GM23338 (cell line): Measurements from ENCODE around the gene RGL2. TPM values are rescaled to one million over a fixed set of nuclear protein-coding genes. Genes with fewer than 3 reads are reported as not detected.

Experiments
- ATAC-seq: fragments of 200-7000 bp; cut with Tn5 transposase; 3 replicates; pipeline ENCODE4 v1.9.1; 2020
- DNase-seq: peaks from one replicate; pipeline ENCODE4 v3.0.0-alpha.2; 2015; ENCODE audit warnings: low spot score
- H2AFZ ChIP-seq: fragments of 200-600 bp; sonication (generic); 2 replicates; pipeline ENCODE4 v1.8.0; 2016; ENCODE audit warnings: antibody characterized with exemption, mild to moderate bottlenecking, moderate library complexity
- H3F3A ChIP-seq: fragments of 200-600 bp; sonication (generic); replicated peaks from 2 replicates; pipeline ENCODE4 v1.8.0; 2017; ENCODE audit warnings: antibody characterized with exemption, mixed run types, low read depth
- H3K27ac ChIP-seq: fragments of 200-600 bp; sonication (generic); 2 replicates; pipeline ENCODE4 v1.6.1; 2016; ENCODE audit warnings: low read depth
- H3K27me3 ChIP-seq: fragments of 200-600 bp; sonication (generic); 2 replicates; pipeline ENCODE4 v1.8.0; 2016; ENCODE audit warnings: mild to moderate bottlenecking, mixed run types, moderate library complexity; ENCODE audit not compliant: insufficient read depth
- H3K36me3 ChIP-seq: fragments of 200-600 bp; sonication (generic); 2 replicates; pipeline ENCODE4 v1.8.0; 2016; ENCODE audit warnings: mild to moderate bottlenecking; ENCODE audit not compliant: insufficient read depth
- H3K4me1 ChIP-seq: fragments of 200-600 bp; sonication (generic); 2 replicates; pipeline ENCODE4 v1.8.0; 2016; ENCODE audit warnings: mild to moderate bottlenecking, moderate library complexity; ENCODE audit not compliant: insufficient read depth
- H3K4me2 ChIP-seq: fragments of 200-600 bp; sonication (generic); 2 replicates; pipeline ENCODE4 v1.7.1; 2017; ENCODE audit warnings: mixed run types
- H3K4me3 ChIP-seq: fragments of 200-600 bp; sonication (generic); 2 replicates; pipeline ENCODE4 v1.6.1; 2016; ENCODE audit warnings: mixed run types
- H3K79me2 ChIP-seq: fragments of 200-600 bp; sonication (generic); replicated peaks from 2 replicates; pipeline ENCODE4 v1.8.0; 2017; ENCODE audit warnings: mild to moderate bottlenecking; ENCODE audit not compliant: insufficient read depth
- H3K9me2 ChIP-seq: fragments of 200-600 bp; sonication (generic); 2 replicates; pipeline ENCODE4 v1.8.0; 2017; ENCODE audit not compliant: insufficient read depth
- H4K20me1 ChIP-seq: fragments of 200-600 bp; sonication (generic); replicated peaks from 2 replicates; pipeline ENCODE4 v1.8.0; 2017; ENCODE audit warnings: mild to moderate bottlenecking; ENCODE audit not compliant: insufficient read depth
- H3K27ac Mint-ChIP-seq: 2 replicates; pipeline ENCODE4 v1.8.0; 2020; ENCODE audit warnings: inconsistent platforms, mild to moderate bottlenecking, moderate library complexity, mixed read lengths
- H3K27me3 Mint-ChIP-seq: 3 replicates; pipeline ENCODE4 v1.8.0; 2022; ENCODE audit warnings: low read depth, mild to moderate bottlenecking, moderate library complexity, mixed read lengths, inconsistent platforms; ENCODE audit not compliant: insufficient read depth, poor library complexity
- H3K36me3 Mint-ChIP-seq: 3 replicates; pipeline ENCODE4 v1.8.0; 2021; ENCODE audit warnings: low read depth, mild to moderate bottlenecking, inconsistent platforms, moderate library complexity, mixed read lengths
- H3K4me1 Mint-ChIP-seq: 3 replicates; pipeline ENCODE4 v1.8.0; 2020; ENCODE audit warnings: mild to moderate bottlenecking, inconsistent platforms, mixed read lengths
- H3K4me3 Mint-ChIP-seq: 3 replicates; pipeline ENCODE4 v1.8.0; 2021; ENCODE audit warnings: moderate library complexity, mild to moderate bottlenecking, inconsistent platforms, mixed read lengths
- H3K9me3 Mint-ChIP-seq: 3 replicates; pipeline ENCODE4 v1.8.0; 2020; ENCODE audit warnings: moderate library complexity, mild to moderate bottlenecking, inconsistent platforms, mixed read lengths
- CREB1 ChIP-seq: fragments of 250-450 bp; sonication (Bioruptor Pico); IDR thresholded peaks from 2 replicates; pipeline ENCODE4 v1.5.0; 2020; ENCODE audit warnings: low read depth, mild to moderate bottlenecking, moderate library complexity
- JUNB ChIP-seq: IDR thresholded peaks from one replicate; pipeline ENCODE4 v1.6.1; 2016; ENCODE audit warnings: antibody characterized with exemption; ENCODE audit not compliant: unreplicated experiment
- NANOG ChIP-seq: IDR thresholded peaks from 2 replicates; pipeline ENCODE4 v1.6.1; 2016; ENCODE audit warnings: antibody characterized with exemption, borderline replicate concordance
- ZNF114 ChIP-seq: fragments of 250-450 bp; sonication (Bioruptor Pico); IDR thresholded peaks from 2 replicates; pipeline ENCODE4 v1.5.0; 2020; ENCODE audit warnings: mild to moderate bottlenecking, moderate library complexity
- polyA plus RNA-seq: library from polyadenylated mRNA; unstranded; fragments of >200 nt; fragmentation: Nextera tagmentation; extraction: Ambion mirVana; gene quantifications from 2 replicates; pipeline ENCODE4 v1.2.1, GENCODE V29; 2016
- total RNA-seq: library from RNA; depleted of rRNA; stranded (reverse); fragments of >200 nt; shearing (Covaris generic); gene quantifications from 2 replicates; pipeline ENCODE4 v1.2.3, GENCODE V29; 2014
- TF ChIP-seq, protein P1 (sequence below): fragments of 250-450 bp; sonication (Bioruptor Pico); IDR thresholded peaks from 2 replicates; pipeline ENCODE4 v1.5.0; 2020; ENCODE audit warnings: mild to moderate bottlenecking, moderate library complexity
- TF ChIP-seq, protein P2 (sequence below), 2 experiments: fragments of 200-600 bp in 1 of 2; sonication (generic) in 1 of 2; conservative IDR thresholded peaks; 2 replicates each; pipeline versions ENCODE4 v1.5.1 to v1.6.1; 2016 to 2017; ENCODE audit warnings: antibody characterized with exemption in 2 of 2, low read depth in 2 of 2, mild to moderate bottlenecking in 2 of 2, moderate library complexity in 1 of 2
- TF ChIP-seq, protein P3 (sequence below): IDR thresholded peaks from 2 replicates; pipeline ENCODE4 v1.6.1; 2016; ENCODE audit warnings: antibody characterized with exemption

The RGL2 gene
- total and polyA plus RNA-seq, 2 experiments from 2014 or later: 28.0 to 52.2 TPM

DNA sequence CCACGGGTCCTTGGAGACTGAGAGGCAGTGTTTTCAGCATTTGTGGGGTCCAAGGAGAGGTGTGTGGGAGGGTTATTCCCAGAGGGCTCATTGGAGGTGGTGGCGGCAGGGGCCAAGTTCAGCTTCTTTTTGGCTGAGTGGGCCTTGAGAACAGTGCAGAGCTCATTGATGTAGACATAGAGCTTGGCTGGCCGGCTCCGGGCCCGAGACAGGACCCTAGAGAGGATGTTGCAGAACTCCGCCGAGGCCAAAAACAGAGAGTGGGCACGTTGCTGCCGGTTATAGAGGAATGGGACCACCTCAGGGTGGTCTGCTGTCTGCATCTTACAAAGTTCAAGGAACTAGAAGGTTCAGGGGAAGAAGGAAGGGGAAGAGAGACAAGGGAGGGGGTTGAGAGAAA is 22.5 kb upstream of the RGL2 start (continued):
- TF ChIP-seq, protein P1, sequence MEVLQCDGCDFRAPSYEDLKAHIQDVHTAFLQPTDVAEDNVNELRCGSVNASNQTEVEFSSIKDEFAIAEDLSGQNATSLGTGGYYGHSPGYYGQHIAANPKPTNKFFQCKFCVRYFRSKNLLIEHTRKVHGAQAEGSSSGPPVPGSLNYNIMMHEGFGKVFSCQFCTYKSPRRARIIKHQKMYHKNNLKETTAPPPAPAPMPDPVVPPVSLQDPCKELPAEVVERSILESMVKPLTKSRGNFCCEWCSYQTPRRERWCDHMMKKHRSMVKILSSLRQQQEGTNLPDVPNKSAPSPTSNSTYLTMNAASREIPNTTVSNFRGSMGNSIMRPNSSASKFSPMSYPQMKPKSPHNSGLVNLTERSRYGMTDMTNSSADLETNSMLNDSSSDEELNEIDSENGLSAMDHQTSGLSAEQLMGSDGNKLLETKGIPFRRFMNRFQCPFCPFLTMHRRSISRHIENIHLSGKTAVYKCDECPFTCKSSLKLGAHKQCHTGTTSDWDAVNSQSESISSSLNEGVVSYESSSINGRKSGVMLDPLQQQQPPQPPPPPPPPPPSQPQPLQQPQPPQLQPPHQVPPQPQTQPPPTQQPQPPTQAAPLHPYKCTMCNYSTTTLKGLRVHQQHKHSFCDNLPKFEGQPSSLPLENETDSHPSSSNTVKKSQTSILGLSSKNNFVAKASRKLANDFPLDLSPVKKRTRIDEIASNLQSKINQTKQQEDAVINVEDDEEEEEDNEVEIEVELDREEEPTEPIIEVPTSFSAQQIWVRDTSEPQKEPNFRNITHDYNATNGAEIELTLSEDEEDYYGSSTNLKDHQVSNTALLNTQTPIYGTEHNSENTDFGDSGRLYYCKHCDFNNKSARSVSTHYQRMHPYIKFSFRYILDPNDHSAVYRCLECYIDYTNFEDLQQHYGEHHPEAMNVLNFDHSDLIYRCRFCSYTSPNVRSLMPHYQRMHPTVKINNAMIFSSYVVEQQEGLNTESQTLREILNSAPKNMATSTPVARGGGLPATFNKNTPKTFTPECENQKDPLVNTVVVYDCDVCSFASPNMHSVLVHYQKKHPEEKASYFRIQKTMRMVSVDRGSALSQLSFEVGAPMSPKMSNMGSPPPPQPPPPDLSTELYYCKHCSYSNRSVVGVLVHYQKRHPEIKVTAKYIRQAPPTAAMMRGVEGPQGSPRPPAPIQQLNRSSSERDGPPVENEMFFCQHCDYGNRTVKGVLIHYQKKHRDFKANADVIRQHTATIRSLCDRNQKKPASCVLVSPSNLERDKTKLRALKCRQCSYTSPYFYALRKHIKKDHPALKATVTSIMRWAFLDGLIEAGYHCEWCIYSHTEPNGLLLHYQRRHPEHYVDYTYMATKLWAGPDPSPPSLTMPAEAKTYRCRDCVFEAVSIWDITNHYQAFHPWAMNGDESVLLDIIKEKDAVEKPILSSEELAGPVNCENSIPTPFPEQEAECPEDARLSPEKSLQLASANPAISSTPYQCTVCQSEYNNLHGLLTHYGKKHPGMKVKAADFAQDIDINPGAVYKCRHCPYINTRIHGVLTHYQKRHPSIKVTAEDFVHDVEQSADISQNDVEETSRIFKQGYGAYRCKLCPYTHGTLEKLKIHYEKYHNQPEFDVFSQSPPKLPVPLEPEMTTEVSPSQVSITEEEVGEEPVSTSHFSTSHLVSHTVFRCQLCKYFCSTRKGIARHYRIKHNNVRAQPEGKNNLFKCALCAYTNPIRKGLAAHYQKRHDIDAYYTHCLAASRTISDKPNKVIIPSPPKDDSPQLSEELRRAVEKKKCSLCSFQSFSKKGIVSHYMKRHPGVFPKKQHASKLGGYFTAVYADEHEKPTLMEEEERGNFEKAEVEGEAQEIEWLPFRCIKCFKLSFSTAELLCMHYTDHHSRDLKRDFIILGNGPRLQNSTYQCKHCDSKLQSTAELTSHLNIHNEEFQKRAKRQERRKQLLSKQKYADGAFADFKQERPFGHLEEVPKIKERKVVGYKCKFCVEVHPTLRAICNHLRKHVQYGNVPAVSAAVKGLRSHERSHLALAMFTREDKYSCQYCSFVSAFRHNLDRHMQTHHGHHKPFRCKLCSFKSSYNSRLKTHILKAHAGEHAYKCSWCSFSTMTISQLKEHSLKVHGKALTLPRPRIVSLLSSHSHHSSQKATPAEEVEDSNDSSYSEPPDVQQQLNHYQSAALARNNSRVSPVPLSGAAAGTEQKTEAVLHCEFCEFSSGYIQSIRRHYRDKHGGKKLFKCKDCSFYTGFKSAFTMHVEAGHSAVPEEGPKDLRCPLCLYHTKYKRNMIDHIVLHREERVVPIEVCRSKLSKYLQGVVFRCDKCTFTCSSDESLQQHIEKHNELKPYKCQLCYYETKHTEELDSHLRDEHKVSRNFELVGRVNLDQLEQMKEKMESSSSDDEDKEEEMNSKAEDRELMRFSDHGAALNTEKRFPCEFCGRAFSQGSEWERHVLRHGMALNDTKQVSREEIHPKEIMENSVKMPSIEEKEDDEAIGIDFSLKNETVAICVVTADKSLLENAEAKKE (CRISPR knock-in tag): no peak
- TF ChIP-seq NANOG: no peak
- TF ChIP-seq, protein P2, sequence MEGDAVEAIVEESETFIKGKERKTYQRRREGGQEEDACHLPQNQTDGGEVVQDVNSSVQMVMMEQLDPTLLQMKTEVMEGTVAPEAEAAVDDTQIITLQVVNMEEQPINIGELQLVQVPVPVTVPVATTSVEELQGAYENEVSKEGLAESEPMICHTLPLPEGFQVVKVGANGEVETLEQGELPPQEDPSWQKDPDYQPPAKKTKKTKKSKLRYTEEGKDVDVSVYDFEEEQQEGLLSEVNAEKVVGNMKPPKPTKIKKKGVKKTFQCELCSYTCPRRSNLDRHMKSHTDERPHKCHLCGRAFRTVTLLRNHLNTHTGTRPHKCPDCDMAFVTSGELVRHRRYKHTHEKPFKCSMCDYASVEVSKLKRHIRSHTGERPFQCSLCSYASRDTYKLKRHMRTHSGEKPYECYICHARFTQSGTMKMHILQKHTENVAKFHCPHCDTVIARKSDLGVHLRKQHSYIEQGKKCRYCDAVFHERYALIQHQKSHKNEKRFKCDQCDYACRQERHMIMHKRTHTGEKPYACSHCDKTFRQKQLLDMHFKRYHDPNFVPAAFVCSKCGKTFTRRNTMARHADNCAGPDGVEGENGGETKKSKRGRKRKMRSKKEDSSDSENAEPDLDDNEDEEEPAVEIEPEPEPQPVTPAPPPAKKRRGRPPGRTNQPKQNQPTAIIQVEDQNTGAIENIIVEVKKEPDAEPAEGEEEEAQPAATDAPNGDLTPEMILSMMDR (conservative IDR thresholded peaks at IDR 0.05; ENCODE audit: low read depth in 2 of 2): no peak

DNA sequence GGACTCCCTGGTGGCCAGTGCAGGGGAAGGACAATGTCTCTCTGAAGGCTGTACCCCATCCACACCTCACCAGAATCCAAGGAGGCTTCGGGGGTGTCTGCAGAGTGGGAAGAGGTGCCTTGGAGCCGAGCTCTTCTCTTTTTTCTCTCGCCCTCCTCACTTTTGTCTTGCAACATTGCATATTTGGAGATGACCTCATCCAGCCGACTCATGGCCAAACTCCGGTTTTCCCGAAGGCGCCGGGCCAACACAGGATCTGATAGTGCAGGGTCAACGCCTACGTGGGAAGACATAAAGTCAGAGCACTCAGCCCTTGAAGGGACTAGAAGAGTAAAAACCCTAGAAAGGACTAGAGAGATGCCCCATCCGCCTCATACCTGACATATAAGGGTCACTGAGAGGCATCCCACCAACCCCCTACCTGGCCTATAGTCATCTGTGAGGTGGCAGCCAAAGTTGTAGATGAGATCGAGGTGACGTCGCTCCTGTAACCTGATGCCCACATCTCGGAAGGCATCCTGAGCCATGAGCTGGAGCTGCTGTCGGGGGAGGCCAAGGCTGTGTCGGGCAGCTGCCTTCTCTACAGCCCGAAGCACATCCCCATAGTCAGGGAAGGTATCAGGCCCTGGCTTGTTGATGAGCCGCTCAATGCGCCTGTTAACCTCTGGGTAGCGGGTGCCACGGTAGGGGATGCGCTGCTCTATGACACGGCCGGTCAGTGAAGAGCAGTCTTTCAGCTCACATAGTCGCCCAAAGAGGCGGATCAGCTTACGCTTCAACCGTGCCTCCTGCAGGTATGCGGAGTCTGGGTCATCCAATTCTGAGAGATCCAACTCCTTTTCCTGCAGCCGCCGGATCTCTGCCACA is 21.8 kb upstream of the RGL2 start:
- Histone ChIP-seq H3K4me1 (peaks cover 47% of the 10 kb centered on the region), H3K27ac (peak overlapping the region; percentile 69; the same call in 1 of the 2 replicates), H4K20me1 (peaks cover 11% of the 10 kb centered on the region), H3K4me2 (peak overlapping the region; percentile 92), H2AFZ (no peak overlapping the region), H3K4me3 (peak overlapping the region; percentile 30; the same call in 1 of the 2 replicates), H3K79me2 (peaks cover 36% of the 10 kb centered on the region), H3K36me3 (peaks cover 14% of the 10 kb centered on the region), H3F3A (peaks cover 20% of the 10 kb centered on the region), H3K27me3 (no peaks in the 10 kb centered on the region), H3K9me2 (no peaks in the 10 kb centered on the region)
- TF ChIP-seq, protein P2 (conservative IDR thresholded peaks at IDR 0.05; ENCODE audit: low read depth in 2 of 2): no peak
- TF ChIP-seq CREB1 (CRISPR knock-in tag) (no peak), JUNB (no peak), ZNF114 (CRISPR knock-in tag) (no peak), NANOG (no peak)
- TF ChIP-seq, protein P3, sequence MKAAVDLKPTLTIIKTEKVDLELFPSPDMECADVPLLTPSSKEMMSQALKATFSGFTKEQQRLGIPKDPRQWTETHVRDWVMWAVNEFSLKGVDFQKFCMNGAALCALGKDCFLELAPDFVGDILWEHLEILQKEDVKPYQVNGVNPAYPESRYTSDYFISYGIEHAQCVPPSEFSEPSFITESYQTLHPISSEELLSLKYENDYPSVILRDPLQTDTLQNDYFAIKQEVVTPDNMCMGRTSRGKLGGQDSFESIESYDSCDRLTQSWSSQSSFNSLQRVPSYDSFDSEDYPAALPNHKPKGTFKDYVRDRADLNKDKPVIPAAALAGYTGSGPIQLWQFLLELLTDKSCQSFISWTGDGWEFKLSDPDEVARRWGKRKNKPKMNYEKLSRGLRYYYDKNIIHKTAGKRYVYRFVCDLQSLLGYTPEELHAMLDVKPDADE: no peak
- Mint-ChIP-seq H3K27ac (peak overlapping the region; percentile 92), H3K9me3 (no peaks in the 10 kb centered on the region; the same call in 1 of the 3 replicates), H3K4me1 (peaks cover 63% of the 10 kb centered on the region), H3K27me3 (peaks cover 15% of the 10 kb centered on the region), H3K36me3 (peaks cover 42% of the 10 kb centered on the region), H3K4me3 (peak overlapping the region; percentile 90)
- no peak for ATAC-seq
- DNase-seq: peak; percentile 41
